Activated CD4-positive, alpha-beta memory T cell treated with anti-CD3 and anti-CD28 coated beads, Interleukin-2, amount 10 ng/mL, durations not matched to agents 7 days and 5 days (primary cell): ENCODE measurements around the gene BMERB1. TPM values are rescaled to one million over a fixed set of nuclear protein-coding genes. Genes with fewer than 3 reads are reported as not detected.
"Not testable (repeated sequence)": the region's sequence is repeated elsewhere in the genome, so short reads cannot be mapped to it uniquely, and the experiment has no call there.

Source experiments
- CTCF ChIA-PET: fragments of 350-600 bp; sonication (Branson Sonifier 250); formaldehyde crosslinking; loops from one replicate; lab custom pipeline; 2021; ENCODE audit warnings: antibody characterized with exemption, inconsistent platforms; lab: Charles Lee
- POLR2A ChIA-PET: fragments of 350-600 bp; sonication (Branson Sonifier 250); formaldehyde crosslinking; loops from one replicate; lab custom pipeline; 2021; ENCODE audit warnings: antibody characterized with exemption; lab: Charles Lee
- DNase-seq: peaks from one replicate; pipeline ENCODE4 v3.0.0-alpha.2; 2020
- H3K27ac Mint-ChIP-seq: one replicate; pipeline ENCODE4 v1.8.0; 2021; ENCODE audit warnings: mild to moderate bottlenecking, mixed read lengths
- H3K27me3 Mint-ChIP-seq: one replicate; pipeline ENCODE4 v1.8.0; 2021; ENCODE audit warnings: mixed read lengths
- H3K36me3 Mint-ChIP-seq: one replicate; pipeline ENCODE4 v1.8.0; 2021; ENCODE audit warnings: low read depth, mixed read lengths
- H3K4me1 Mint-ChIP-seq: one replicate; pipeline ENCODE4 v1.8.0; 2021; ENCODE audit warnings: mixed read lengths
- H3K4me3 Mint-ChIP-seq: one replicate; pipeline ENCODE4 v1.8.0; 2021; ENCODE audit warnings: mild to moderate bottlenecking, mixed read lengths
- H3K9me3 Mint-ChIP-seq: one replicate; pipeline ENCODE4 v1.8.0; 2021; ENCODE audit warnings: mixed read lengths
- total RNA-seq, 2 experiments: library from RNA; stranded (reverse); gene quantifications; one replicate each; pipeline ENCODE4 v1.2.3, GENCODE V29; 2021

Gene BMERB1
- total RNA-seq, 2 experiments from 2014 or later = 4.7 to 6.4 TPM

GRCh38 chr16:15530085-15530484 lies 95.7 kb downstream of the BMERB1 start:
- no peak for DNase-seq
- CTCF ChIA-PET = no interaction called here

GRCh38 chr16:15532825-15533224 lies 98.4 kb downstream of the BMERB1 start:
- Mint-ChIP-seq H3K9me3 (peaks cover 6% of the 10 kb centered on the region), H3K4me3 (no peak overlapping the region), H3K27ac (no peak overlapping the region), H3K36me3 (no peaks in the 10 kb centered on the region), H3K27me3 (no peaks in the 10 kb centered on the region), H3K4me1 (no peaks in the 10 kb centered on the region)
- ChIA-PET POLR2A (no interaction called here), CTCF (no interaction called here)
- no peak for DNase-seq

More at GRCh38 chr16:15530085-15530484, 95.7 kb downstream of the BMERB1 start:
- peaks cover 6% of the 10 kb centered on the region for H3K9me3 Mint-ChIP-seq
- POLR2A ChIA-PET = no interaction called here
- H3K27ac Mint-ChIP-seq = no peak overlapping the region
- no peaks in the 10 kb centered on the region for H3K27me3 Mint-ChIP-seq
- no peak overlapping the region for H3K4me3 Mint-ChIP-seq
- no peaks in the 10 kb centered on the region for H3K36me3 Mint-ChIP-seq
- no peaks in the 10 kb centered on the region for H3K4me1 Mint-ChIP-seq

GRCh38 chr16:15533386-15533785 lies 99.0 kb downstream of the BMERB1 start:
- CTCF ChIA-PET = no interaction called here
- H3K27ac Mint-ChIP-seq = no peak overlapping the region

GRCh38 chr16:15535772-15536171 lies 101.4 kb downstream of the BMERB1 start:
- DNase-seq = no peak
- H3K36me3 Mint-ChIP-seq = no peaks in the 10 kb centered on the region
- H3K4me1 Mint-ChIP-seq = no peaks in the 10 kb centered on the region
- ChIA-PET POLR2A (no interaction called here), CTCF (no interaction called here)
- H3K27me3 Mint-ChIP-seq = no peaks in the 10 kb centered on the region
- H3K4me3 Mint-ChIP-seq = no peak overlapping the region
- peaks cover 6% of the 10 kb centered on the region for H3K9me3 Mint-ChIP-seq
- H3K27ac Mint-ChIP-seq = no peak overlapping the region

More at GRCh38 chr16:15533386-15533785, 99.0 kb downstream of the BMERB1 start:
- DNase-seq = no peak
- Mint-ChIP-seq H3K27me3 (no peaks in the 10 kb centered on the region), H3K9me3 (peaks cover 6% of the 10 kb centered on the region), H3K36me3 (no peaks in the 10 kb centered on the region), H3K4me3 (no peak overlapping the region), H3K4me1 (no peaks in the 10 kb centered on the region)
- POLR2A ChIA-PET = interaction anchor here (0.6 kb wide), 1 partner anchor 110 kb away, joined by 3 read pairs; no protein-coding TSS in a partner anchor

GRCh38 chr16:15536843-15537242 lies 102.5 kb downstream of the BMERB1 start:
- no peaks in the 10 kb centered on the region for H3K4me1 Mint-ChIP-seq
- H3K4me3 Mint-ChIP-seq = no peak overlapping the region
- peaks cover 3% of the 10 kb centered on the region for H3K9me3 Mint-ChIP-seq
- ChIA-PET CTCF (no interaction called here), POLR2A (no interaction called here)
- no peaks in the 10 kb centered on the region for H3K36me3 Mint-ChIP-seq
- H3K27me3 Mint-ChIP-seq = no peaks in the 10 kb centered on the region
- H3K27ac Mint-ChIP-seq = no peak overlapping the region
- DNase-seq = no peak

- DNase-seq = no peak
- POLR2A ChIA-PET = no interaction called here
- peaks cover 3% of the 10 kb centered on the region for H3K9me3 Mint-ChIP-seq
- no peaks in the 10 kb centered on the region for H3K4me1 Mint-ChIP-seq
- CTCF ChIA-PET = interaction anchor here (0.8 kb wide), 1 partner anchor 9 kb away, joined by 3 read pairs; no protein-coding TSS in a partner anchor
- no peak overlapping the region for H3K4me3 Mint-ChIP-seq
- H3K27ac Mint-ChIP-seq = no peak overlapping the region
- no peaks in the 10 kb centered on the region for H3K36me3 Mint-ChIP-seq
- no peaks in the 10 kb centered on the region for H3K27me3 Mint-ChIP-seq
These were observed 104.1 kb downstream of the BMERB1 start for GRCh38 chr16:15538507-15538906.

GRCh38 chr16:15539197-15539596 lies 104.8 kb downstream of the BMERB1 start:
- CTCF ChIA-PET = no interaction called here
- POLR2A ChIA-PET = no interaction called here
- no peak overlapping the region for H3K4me3 Mint-ChIP-seq
- no peaks in the 10 kb centered on the region for H3K27me3 Mint-ChIP-seq
- DNase-seq = no peak
- no peaks in the 10 kb centered on the region for H3K36me3 Mint-ChIP-seq
- peaks cover 3% of the 10 kb centered on the region for H3K9me3 Mint-ChIP-seq
- H3K27ac Mint-ChIP-seq = no peak overlapping the region
- H3K4me1 Mint-ChIP-seq = no peaks in the 10 kb centered on the region

GRCh38 chr16:15542261-15542660 lies 107.9 kb downstream of the BMERB1 start:
- CTCF ChIA-PET = no interaction called here
- H3K27ac Mint-ChIP-seq = no peak overlapping the region

GRCh38 chr16:15542734-15543347 lies 108.5 kb downstream of the BMERB1 start:
- H3K4me1 Mint-ChIP-seq = no peaks in the 10 kb centered on the region
- ChIA-PET CTCF (no interaction called here), POLR2A (no interaction called here)
- DNase-seq = no peak
- H3K9me3 Mint-ChIP-seq = no peaks in the 10 kb centered on the region
- H3K27me3 Mint-ChIP-seq = no peaks in the 10 kb centered on the region
- no peak overlapping the region for H3K27ac Mint-ChIP-seq
- no peaks in the 10 kb centered on the region for H3K36me3 Mint-ChIP-seq
- H3K4me3 Mint-ChIP-seq = no peak overlapping the region

More at GRCh38 chr16:15542261-15542660, 107.9 kb downstream of the BMERB1 start:
- Mint-ChIP-seq H3K4me3 (no peak overlapping the region), H3K36me3 (no peaks in the 10 kb centered on the region), H3K9me3 (no peaks in the 10 kb centered on the region), H3K27me3 (no peaks in the 10 kb centered on the region), H3K4me1 (no peaks in the 10 kb centered on the region)
- DNase-seq = no peak
- POLR2A ChIA-PET = no interaction called here

GRCh38 chr16:15544405-15544804 lies 110.0 kb downstream of the BMERB1 start:
- CTCF ChIA-PET = no interaction called here
- H3K4me1 Mint-ChIP-seq = no peaks in the 10 kb centered on the region
- no peaks in the 10 kb centered on the region for H3K9me3 Mint-ChIP-seq
- no peak overlapping the region for H3K27ac Mint-ChIP-seq
- no peak overlapping the region for H3K4me3 Mint-ChIP-seq
- no peak for DNase-seq
- no peaks in the 10 kb centered on the region for H3K36me3 Mint-ChIP-seq
- H3K27me3 Mint-ChIP-seq = no peaks in the 10 kb centered on the region
- POLR2A ChIA-PET = no interaction called here

- ChIA-PET CTCF (no interaction called here), POLR2A (no interaction called here)
- Mint-ChIP-seq H3K27me3 (no peaks in the 10 kb centered on the region), H3K36me3 (no peaks in the 10 kb centered on the region), H3K9me3 (no peaks in the 10 kb centered on the region), H3K4me1 (no peaks in the 10 kb centered on the region), H3K27ac (no peak overlapping the region), H3K4me3 (no peak overlapping the region)
- DNase-seq = no peak
These were observed 111.2 kb downstream of the BMERB1 start for GRCh38 chr16:15545544-15545943.

- H3K4me1 Mint-ChIP-seq, H3K4me3 Mint-ChIP-seq, H3K27ac Mint-ChIP-seq, H3K9me3 Mint-ChIP-seq, H3K36me3 Mint-ChIP-seq, DNase-seq, H3K27me3 Mint-ChIP-seq, POLR2A ChIA-PET: not testable (repeated sequence)
- CTCF ChIA-PET = interaction anchor here (0.7 to 1.2 kb wide), 2 partner anchors 9 to 73 kb away, joined by 3 read pairs; no protein-coding TSS in a partner anchor
These were observed 112.8 kb downstream of the BMERB1 start for GRCh38 chr16:15547072-15547767.

- Mint-ChIP-seq H3K27me3 (no peaks in the 10 kb centered on the region), H3K4me3 (no peak overlapping the region), H3K36me3 (no peaks in the 10 kb centered on the region), H3K4me1 (peaks cover 4% of the 10 kb centered on the region), H3K9me3 (no peaks in the 10 kb centered on the region), H3K27ac (no peak overlapping the region)
- no peak for DNase-seq
- CTCF ChIA-PET = interaction anchor here (0.5 to 1.2 kb wide), 3 partner anchors 10 to 211 kb away, joined by 3 read pairs; no protein-coding TSS in a partner anchor
- POLR2A ChIA-PET = no interaction called here
These were observed 113.3 kb downstream of the BMERB1 start for GRCh38 chr16:15547768-15548096.
